ENCODE results near the gene TAF10.

The TAF10 gene

GRCh38 chr11:6584528-6584927 lies 27.5 kb downstream of the TAF10 start:
- Histone ChIP-seq H3K9me3 (ENCODE audit: low read length) (peaks cover 5% of the 10 kb centered on the region; the same call in 1 of the 2 replicates), H3K9me2 (ENCODE audit: low read depth, low read length) (no peaks in the 10 kb centered on the region), H3F3A (ENCODE audit: insufficient read depth, low read length) (no peaks in the 10 kb centered on the region), H3K4me1 (ENCODE audit: insufficient read depth, low read length, severe bottlenecking) (no peaks in the 10 kb centered on the region), H4K20me1 (ENCODE audit: insufficient read depth, low read length) (no peaks in the 10 kb centered on the region), H3K4me3 (ENCODE audit: low read depth, low read length, poor library complexity, severe bottlenecking) (no peak overlapping the region), H2AFZ (ENCODE audit: low read length) (no peak overlapping the region), H3K9ac (ENCODE audit: low read length) (no peak overlapping the region), H3K27me3 (ENCODE audit: insufficient read depth, low read length) (no peaks in the 10 kb centered on the region), H3K4me2 (ENCODE audit: low read length) (no peak overlapping the region), H3K27ac (ENCODE audit: low read depth, low read length, poor library complexity, severe bottlenecking) (no peak overlapping the region), H3K36me3 (ENCODE audit: insufficient read depth, low read length) (peaks cover 22% of the 10 kb centered on the region), H3K79me2 (ENCODE audit: insufficient read depth, low read length) (no peaks in the 10 kb centered on the region)
- no peak for TF ChIP-seq CTCF (IDR thresholded peaks at IDR 0.05; ENCODE audit: low read length)
- no peak for TF ChIP-seq EZH2 (IDR thresholded peaks at IDR 0.05; ENCODE audit: borderline replicate concordance, low read length)

- H3K4me2 ChIP-seq (ENCODE audit: low read length): no peak overlapping the region
- H3K27me3 ChIP-seq (ENCODE audit: insufficient read depth, low read length): no peaks in the 10 kb centered on the region
- no peak overlapping the region for H3K4me3 ChIP-seq (ENCODE audit: low read depth, low read length, poor library complexity, severe bottlenecking)
- peaks cover 5% of the 10 kb centered on the region; the same call in 1 of the 2 replicates for H3K9me3 ChIP-seq (ENCODE audit: low read length)
- H3K36me3 ChIP-seq (ENCODE audit: insufficient read depth, low read length): peaks cover 22% of the 10 kb centered on the region
- H3K79me2 ChIP-seq (ENCODE audit: insufficient read depth, low read length): no peaks in the 10 kb centered on the region
- H3K9me2 ChIP-seq (ENCODE audit: low read depth, low read length): no peaks in the 10 kb centered on the region
- H3K27ac ChIP-seq (ENCODE audit: low read depth, low read length, poor library complexity, severe bottlenecking): no peak overlapping the region
- no peak overlapping the region for H2AFZ ChIP-seq (ENCODE audit: low read length)
- H3K4me1 ChIP-seq (ENCODE audit: insufficient read depth, low read length, severe bottlenecking): no peaks in the 10 kb centered on the region
- no peak for TF ChIP-seq CTCF (IDR thresholded peaks at IDR 0.05; ENCODE audit: low read length)
- TF ChIP-seq EZH2 (IDR thresholded peaks at IDR 0.05; ENCODE audit: borderline replicate concordance, low read length): no peak
- H3K9ac ChIP-seq (ENCODE audit: low read length): no peak overlapping the region
- H4K20me1 ChIP-seq (ENCODE audit: insufficient read depth, low read length): no peaks in the 10 kb centered on the region
- no peaks in the 10 kb centered on the region for H3F3A ChIP-seq (ENCODE audit: insufficient read depth, low read length)
These were observed 28.4 kb downstream of the TAF10 start for GRCh38 chr11:6583584-6583983.

- Histone ChIP-seq H3K4me1 (ENCODE audit: insufficient read depth, low read length, severe bottlenecking) (no peaks in the 10 kb centered on the region), H3K27ac (ENCODE audit: low read depth, low read length, poor library complexity, severe bottlenecking) (no peak overlapping the region), H3K36me3 (ENCODE audit: insufficient read depth, low read length) (0 out of 2 replicates have a peak, but pooled peaks cover 3% of the 10 kb centered on the region), H4K20me1 (ENCODE audit: insufficient read depth, low read length) (no peaks in the 10 kb centered on the region), H3F3A (ENCODE audit: insufficient read depth, low read length) (no peaks in the 10 kb centered on the region), H3K4me3 (ENCODE audit: low read depth, low read length, poor library complexity, severe bottlenecking) (no peak overlapping the region), H2AFZ (ENCODE audit: low read length) (no peak overlapping the region), H3K9me2 (ENCODE audit: low read depth, low read length) (no peaks in the 10 kb centered on the region), H3K79me2 (ENCODE audit: insufficient read depth, low read length) (no peaks in the 10 kb centered on the region), H3K4me2 (ENCODE audit: low read length) (no peak overlapping the region), H3K9me3 (ENCODE audit: low read length) (peaks cover 4% of the 10 kb centered on the region; the same call in 1 of the 2 replicates), H3K27me3 (ENCODE audit: insufficient read depth, low read length) (no peaks in the 10 kb centered on the region), H3K9ac (ENCODE audit: low read length) (no peak overlapping the region)
- no peak for TF ChIP-seq CTCF (IDR thresholded peaks at IDR 0.05; ENCODE audit: low read length)
These were observed 32.3 kb downstream of the TAF10 start for GRCh38 chr11:6579681-6580080.
